GM20431 (cell line): Measurements from ENCODE around the gene EXOC2.

Source experiments
- in situ Hi-C: fragments of 300-500 bp; cut with MseI, MboI; formaldehyde crosslinking; loops from one replicate; pipeline ENCODE4 v1.15.0; 2020; ENCODE audit warnings: low sequenced_read_pairs; ENCODE audit not compliant: unreplicated experiment

Gene EXOC2

DNA sequence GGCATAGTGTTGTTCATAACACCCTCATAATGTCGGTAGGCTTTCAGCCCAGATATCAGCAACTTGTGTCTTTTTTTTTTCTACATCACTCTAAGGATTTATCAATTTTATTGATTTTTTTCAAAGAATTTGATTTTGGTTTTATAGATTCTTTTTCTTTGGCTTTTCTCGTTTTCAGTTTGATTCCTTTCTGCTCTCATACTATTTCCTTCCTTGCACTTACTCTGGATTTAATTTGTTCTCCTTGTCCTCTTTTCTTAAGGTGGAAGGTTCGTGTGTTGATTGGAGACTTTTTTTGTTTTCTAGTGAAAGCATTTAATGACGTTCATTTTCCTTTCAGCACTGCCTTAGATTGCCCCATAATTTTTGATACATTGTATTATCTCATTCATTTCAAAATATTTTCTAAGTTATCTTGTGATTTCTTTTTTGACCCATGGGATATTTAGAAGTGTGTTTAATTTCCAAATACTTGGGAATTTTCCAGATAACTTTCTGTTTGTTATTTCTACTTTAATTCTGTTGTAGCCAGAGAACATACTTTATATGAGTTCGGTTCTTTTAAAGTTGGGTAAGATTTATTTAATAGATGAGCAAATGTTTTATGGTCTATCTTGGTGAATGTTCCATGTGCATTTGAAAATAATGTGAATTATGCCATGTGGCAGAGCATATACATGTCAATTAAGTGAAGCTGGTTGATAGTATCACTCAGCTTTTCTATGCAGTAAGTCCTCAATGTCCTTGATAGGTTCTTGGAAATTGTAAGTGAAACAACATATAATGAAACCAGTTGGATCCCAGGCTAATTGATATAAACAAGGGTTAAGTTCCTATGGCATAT, 238.6 kb downstream of the EXOC2 start:
- in situ Hi-C loops, result no loop called here

DNA sequence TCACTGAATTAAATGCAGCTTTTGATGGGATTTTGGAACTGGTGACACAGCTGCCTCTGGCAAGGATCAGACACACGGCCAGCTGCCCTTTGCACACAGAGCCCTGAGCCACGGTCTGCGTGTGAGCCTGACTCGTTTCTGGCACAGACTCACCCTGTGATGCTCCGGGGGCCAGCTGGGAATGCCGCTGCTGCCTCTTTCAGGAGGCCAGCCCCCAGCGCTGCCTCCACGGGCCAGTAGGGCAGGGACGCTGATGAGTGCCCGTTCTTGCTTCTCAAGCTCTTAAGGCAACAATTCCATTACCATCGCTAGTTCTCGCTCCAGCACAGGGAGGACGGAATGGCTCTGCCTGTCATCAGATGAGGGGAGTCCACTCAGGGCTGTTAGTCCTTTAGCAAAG, 239.8 kb downstream of the EXOC2 start:
- in situ Hi-C loops, result no loop called here

- in situ Hi-C loops, result no loop called here
These were observed 240.5 kb downstream of the EXOC2 start for GRCh38 chr6:452301-453067.

DNA sequence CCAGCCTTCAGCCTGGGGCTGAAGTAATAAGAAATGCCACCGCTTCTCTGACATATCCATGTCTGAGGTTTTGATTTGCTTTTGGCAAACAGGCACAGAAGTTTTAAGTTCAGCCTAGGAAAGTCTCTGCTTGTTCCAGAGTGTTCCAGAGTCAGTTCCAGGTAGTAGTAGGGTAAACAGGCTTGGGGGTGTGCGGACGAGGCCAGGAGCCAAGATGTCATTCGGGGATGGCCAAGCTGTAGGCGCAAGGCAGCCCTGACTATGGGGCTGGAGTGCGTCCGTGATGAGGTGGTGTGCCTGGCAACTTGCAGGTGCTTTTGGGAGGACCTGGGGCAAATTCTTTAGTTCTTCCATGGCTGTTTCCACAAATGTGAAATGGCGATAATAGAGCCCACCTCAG, 241.1 kb downstream of the EXOC2 start:
- in situ Hi-C loops, result no loop called here

DNA sequence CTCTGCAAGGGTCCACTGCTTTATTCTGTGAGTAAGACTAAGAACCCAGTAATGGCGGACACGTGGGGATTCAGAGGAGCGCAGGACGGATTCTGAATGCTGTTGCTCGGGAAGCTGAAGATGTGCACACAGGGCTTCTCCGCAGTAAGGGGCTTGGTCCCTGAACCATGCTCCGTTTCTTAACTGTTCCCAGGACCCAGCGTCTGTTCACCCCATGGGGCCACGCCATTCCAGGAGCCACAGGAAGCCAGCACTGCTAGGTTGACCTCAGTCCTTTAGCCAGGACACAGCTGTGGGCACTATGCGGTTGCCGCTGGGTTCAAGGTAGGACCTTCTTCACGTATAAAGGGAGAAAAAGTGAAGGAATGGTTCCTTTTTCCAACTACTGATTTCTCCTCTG, 241.6 kb downstream of the EXOC2 start:
- in situ Hi-C loops, result no loop called here

GRCh38 chr6:449486-450419, 243.2 kb downstream of the EXOC2 start:
- in situ Hi-C loops, result no loop called here

GRCh38 chr6:449057-449430, 243.9 kb downstream of the EXOC2 start:
- in situ Hi-C loops, result no loop called here

DNA sequence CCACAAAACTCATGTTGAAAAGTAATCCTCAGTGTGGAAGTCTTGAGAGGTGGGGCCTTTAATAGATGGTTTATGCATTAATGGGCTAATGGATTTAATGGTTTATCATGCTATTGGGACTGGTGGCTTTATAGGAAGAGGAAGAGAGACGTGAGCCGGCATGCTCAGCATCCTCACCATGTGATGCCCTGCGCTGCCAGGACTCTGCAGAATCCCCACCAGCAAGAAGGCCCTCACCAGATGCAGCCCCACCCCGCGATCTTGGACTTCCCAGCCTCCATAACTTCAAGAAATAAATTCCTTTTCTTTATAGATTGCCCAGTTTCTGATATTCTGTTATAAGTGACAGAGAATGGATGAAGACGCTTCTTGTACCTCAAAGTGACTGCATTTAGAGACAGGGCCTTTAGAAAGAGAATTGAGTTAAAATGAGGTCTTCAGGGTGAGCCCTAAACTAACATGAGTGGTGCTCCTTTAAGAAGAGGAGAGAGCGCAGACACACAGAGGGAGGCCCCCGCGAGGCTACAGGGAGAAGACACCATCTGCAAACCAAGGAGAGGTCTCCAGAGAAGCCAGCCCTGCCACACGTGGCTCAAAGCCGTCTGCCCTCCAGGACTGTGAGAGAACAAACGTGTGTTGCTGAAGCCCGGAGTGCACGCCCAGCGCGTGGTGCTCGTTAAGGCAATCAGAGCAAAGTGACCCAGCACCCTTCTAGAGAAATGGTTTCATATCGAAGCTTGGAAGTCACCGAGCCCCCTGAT, 244.5 kb downstream of the EXOC2 start:
- in situ Hi-C loops, result no loop called here

- in situ Hi-C loops, result no loop called here
These were observed 245.4 kb downstream of the EXOC2 start for GRCh38 chr6:447381-448165.

GRCh38 chr6:446418-447366, 246.2 kb downstream of the EXOC2 start:
- in situ Hi-C loops, result no loop called here

DNA sequence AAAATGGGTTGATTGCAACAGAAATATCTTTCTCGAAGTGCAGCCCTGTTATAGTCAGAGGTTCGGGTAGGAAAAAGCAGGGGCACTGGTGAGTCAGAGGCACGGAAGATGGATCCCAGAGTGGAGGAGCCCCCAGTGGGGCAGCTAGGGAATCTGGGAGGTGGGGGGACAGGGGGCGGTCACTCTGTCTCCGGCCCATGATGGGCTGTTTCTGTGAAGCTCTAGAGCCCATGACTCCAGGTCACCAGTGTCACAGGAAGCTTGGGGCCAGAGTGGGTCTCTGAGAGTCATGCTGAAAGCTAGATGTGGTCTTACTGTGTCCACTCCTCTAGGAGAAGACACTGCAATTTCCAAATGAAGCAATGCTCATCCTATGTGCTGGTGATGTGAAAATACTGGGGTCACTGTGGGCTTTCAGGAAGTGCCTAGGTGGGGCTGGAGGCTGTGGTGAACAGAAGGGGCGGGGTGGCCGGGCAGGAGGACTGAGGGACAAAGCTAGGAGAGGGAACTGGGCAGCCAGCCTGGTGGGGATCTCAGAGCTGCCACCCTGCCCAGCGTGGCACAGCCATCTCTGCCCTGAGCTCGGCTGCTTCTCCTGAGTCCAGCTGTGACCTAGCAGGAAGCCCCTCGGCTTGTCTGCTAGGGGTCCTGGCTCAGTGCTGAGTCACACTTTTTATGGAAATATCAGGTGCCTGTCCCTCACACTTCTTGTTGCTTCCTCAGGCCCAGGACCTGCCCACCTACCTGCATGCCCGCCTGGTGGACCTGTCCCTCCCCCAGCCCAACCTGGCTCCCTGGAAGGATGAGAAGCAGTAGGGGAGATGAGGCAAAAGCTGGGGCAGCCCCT, 247.1 kb downstream of the EXOC2 start:
- in situ Hi-C loops, result no loop called here

GRCh38 chr6:444653-445275, 248.2 kb downstream of the EXOC2 start:
- in situ Hi-C loops, result no loop called here

- in situ Hi-C loops, result no loop called here
These were observed 249.2 kb downstream of the EXOC2 start for GRCh38 chr6:443621-444159.

GRCh38 chr6:441126-441920, 251.6 kb downstream of the EXOC2 start:
- in situ Hi-C loops, result no loop called here

- in situ Hi-C loops, result no loop called here
These were observed 253.2 kb downstream of the EXOC2 start for GRCh38 chr6:439641-440167.
